IPS-15b (cell line): Measurements from ENCODE around the gene WFDC5.

Experiments used
- H3K27me3 ChIP-seq: one replicate; pipeline ENCODE4 v1.6.1; 2013; ENCODE audit warnings: low read length; ENCODE audit not compliant: control insufficient read depth, insufficient read depth
- H3K36me3 ChIP-seq: one replicate; pipeline ENCODE4 v1.6.1; 2013; ENCODE audit warnings: low read length; ENCODE audit not compliant: control insufficient read depth, insufficient read depth
- H3K4me1 ChIP-seq: one replicate; pipeline ENCODE4 v1.6.1; 2013; ENCODE audit warnings: mild to moderate bottlenecking, low read length; ENCODE audit not compliant: control insufficient read depth, insufficient read depth
- H3K4me3 ChIP-seq: one replicate; pipeline ENCODE4 v1.5.1; 2013; ENCODE audit warnings: low read depth, low read length
- H3K9ac ChIP-seq: one replicate; pipeline ENCODE4 v1.6.1; 2013; ENCODE audit warnings: low read depth, mild to moderate bottlenecking, low read length
- H3K9me3 ChIP-seq: one replicate; pipeline ENCODE4 v1.6.1; 2013; ENCODE audit warnings: mild to moderate bottlenecking, low read length; ENCODE audit not compliant: control insufficient read depth, insufficient read depth

WFDC5 gene

DNA sequence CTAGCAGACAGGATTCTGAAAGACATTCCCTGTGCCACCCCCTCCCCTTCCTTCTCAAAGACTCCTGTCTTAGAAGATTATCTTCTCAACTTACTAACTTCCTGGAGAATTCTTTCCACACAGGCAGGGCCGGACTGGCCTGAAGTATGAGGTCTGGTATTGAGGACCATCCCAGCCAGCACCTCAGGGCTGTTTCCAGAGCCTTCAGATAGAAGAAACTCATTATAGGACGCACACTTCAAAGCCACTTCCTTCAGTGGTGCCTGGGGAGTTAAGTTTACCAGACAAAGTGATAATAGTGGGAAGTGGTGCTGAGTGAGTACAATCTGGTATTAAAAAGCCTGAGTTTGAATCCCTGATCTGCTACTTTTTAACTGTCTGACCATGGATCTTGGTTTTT, 29.7 kb downstream of the WFDC5 start:
- H3K9me3 ChIP-seq = peaks cover 4% of the 10 kb centered on the region
- no peaks in the 10 kb centered on the region for H3K27me3 ChIP-seq
- peaks cover 4% of the 10 kb centered on the region for H3K36me3 ChIP-seq
- H3K9ac ChIP-seq = no peak overlapping the region
- no peak overlapping the region for H3K4me3 ChIP-seq
- H3K4me1 ChIP-seq = no peaks in the 10 kb centered on the region

DNA sequence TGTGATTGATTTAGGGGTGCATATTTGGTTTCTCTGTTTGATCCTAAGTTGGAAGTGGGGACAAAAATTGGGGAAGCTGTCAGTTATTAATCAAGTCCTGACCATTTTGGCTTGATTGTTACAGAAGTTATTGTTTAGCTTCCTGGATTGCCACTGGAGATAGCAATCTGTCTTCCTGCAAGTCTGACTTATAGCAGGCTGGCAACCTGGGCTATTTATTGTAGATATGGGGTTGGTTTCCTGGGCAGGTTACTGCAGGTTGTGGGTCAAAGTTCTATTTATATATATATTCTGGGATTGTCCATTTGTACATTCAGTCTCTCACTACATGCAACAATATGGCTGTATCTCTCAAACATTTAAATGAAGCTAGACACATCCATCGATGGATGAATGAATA, 31.8 kb downstream of the WFDC5 start:
- Histone ChIP-seq H3K4me3 (no peak overlapping the region), H3K4me1 (no peaks in the 10 kb centered on the region), H3K36me3 (peaks cover 4% of the 10 kb centered on the region), H3K9me3 (peaks cover 4% of the 10 kb centered on the region), H3K27me3 (no peaks in the 10 kb centered on the region), H3K9ac (no peak overlapping the region)

GRCh38 chr20:45082468-45082867, 32.5 kb downstream of the WFDC5 start:
- Histone ChIP-seq H3K27me3 (no peaks in the 10 kb centered on the region), H3K36me3 (peaks cover 6% of the 10 kb centered on the region)

GRCh38 chr20:45080867-45081624, 33.9 kb downstream of the WFDC5 start:
- Histone ChIP-seq H3K27me3 (no peaks in the 10 kb centered on the region), H3K9ac (no peak overlapping the region), H3K4me3 (no peak overlapping the region), H3K9me3 (peaks cover 4% of the 10 kb centered on the region), H3K4me1 (peaks cover 6% of the 10 kb centered on the region), H3K36me3 (peaks cover 6% of the 10 kb centered on the region)

More at GRCh38 chr20:45082468-45082867, 32.5 kb downstream of the WFDC5 start:
- Histone ChIP-seq H3K9ac (no peak overlapping the region), H3K9me3 (peaks cover 4% of the 10 kb centered on the region), H3K4me3 (no peak overlapping the region), H3K4me1 (no peaks in the 10 kb centered on the region)

GRCh38 chr20:45077559-45077958, 37.4 kb downstream of the WFDC5 start:
- H3K4me3 ChIP-seq = no peak overlapping the region
- H3K9me3 ChIP-seq = peaks cover 2% of the 10 kb centered on the region
- no peak overlapping the region for H3K9ac ChIP-seq
- H3K27me3 ChIP-seq = no peaks in the 10 kb centered on the region
- H3K4me1 ChIP-seq = peaks cover 6% of the 10 kb centered on the region
- H3K36me3 ChIP-seq = peaks cover 10% of the 10 kb centered on the region

DNA sequence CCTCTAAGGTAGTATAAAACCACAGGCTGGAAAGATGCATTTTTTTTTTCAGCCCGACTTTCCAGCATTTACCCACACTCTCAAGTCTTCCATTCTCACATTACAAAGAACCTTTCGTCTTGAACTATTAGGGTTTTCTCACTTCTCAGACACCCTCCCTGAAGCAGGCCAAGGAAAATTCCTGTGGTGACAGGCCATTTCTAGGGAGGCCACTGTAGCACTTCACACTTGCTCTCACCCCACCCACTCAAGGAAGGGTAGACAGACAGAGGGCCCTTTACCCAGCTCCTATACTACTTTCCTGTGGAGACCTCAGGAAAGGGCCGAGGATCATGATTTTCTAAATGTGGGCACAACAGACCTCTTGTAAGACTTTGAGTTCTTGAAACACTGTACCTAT, 41.8 kb downstream of the WFDC5 start:
- H3K9me3 ChIP-seq = no peaks in the 10 kb centered on the region
- H3K9ac ChIP-seq = no peak overlapping the region
- peaks cover 6% of the 10 kb centered on the region for H3K4me1 ChIP-seq
- H3K36me3 ChIP-seq = peaks cover 6% of the 10 kb centered on the region
- no peak overlapping the region for H3K4me3 ChIP-seq
- H3K27me3 ChIP-seq = no peaks in the 10 kb centered on the region

GRCh38 chr20:45072066-45072465, 42.9 kb downstream of the WFDC5 start:
- peaks cover 6% of the 10 kb centered on the region for H3K4me1 ChIP-seq
- no peaks in the 10 kb centered on the region for H3K9me3 ChIP-seq
- no peaks in the 10 kb centered on the region for H3K27me3 ChIP-seq
- H3K9ac ChIP-seq = no peak overlapping the region
- H3K36me3 ChIP-seq = peaks cover 4% of the 10 kb centered on the region
- H3K4me3 ChIP-seq = no peak overlapping the region

- Histone ChIP-seq H3K27me3 (no peaks in the 10 kb centered on the region), H3K4me1 (no peaks in the 10 kb centered on the region), H3K9ac (no peak overlapping the region), H3K36me3 (peaks cover 4% of the 10 kb centered on the region), H3K4me3 (no peak overlapping the region), H3K9me3 (no peaks in the 10 kb centered on the region)
Measured at GRCh38 chr20:45070932-45071632, 43.9 kb downstream of the WFDC5 start.

GRCh38 chr20:45069261-45069660, 45.7 kb downstream of the WFDC5 start:
- Histone ChIP-seq H3K4me1 (no peaks in the 10 kb centered on the region), H3K9ac (no peak overlapping the region), H3K36me3 (no peaks in the 10 kb centered on the region), H3K9me3 (no peaks in the 10 kb centered on the region), H3K4me3 (no peak overlapping the region), H3K27me3 (no peaks in the 10 kb centered on the region)

GRCh38 chr20:45067558-45067957, 47.4 kb downstream of the WFDC5 start:
- H3K9ac ChIP-seq = no peak overlapping the region
- H3K27me3 ChIP-seq = no peaks in the 10 kb centered on the region
- H3K4me3 ChIP-seq = no peak overlapping the region
- no peaks in the 10 kb centered on the region for H3K9me3 ChIP-seq
- H3K36me3 ChIP-seq = no peaks in the 10 kb centered on the region
- H3K4me1 ChIP-seq = no peaks in the 10 kb centered on the region

DNA sequence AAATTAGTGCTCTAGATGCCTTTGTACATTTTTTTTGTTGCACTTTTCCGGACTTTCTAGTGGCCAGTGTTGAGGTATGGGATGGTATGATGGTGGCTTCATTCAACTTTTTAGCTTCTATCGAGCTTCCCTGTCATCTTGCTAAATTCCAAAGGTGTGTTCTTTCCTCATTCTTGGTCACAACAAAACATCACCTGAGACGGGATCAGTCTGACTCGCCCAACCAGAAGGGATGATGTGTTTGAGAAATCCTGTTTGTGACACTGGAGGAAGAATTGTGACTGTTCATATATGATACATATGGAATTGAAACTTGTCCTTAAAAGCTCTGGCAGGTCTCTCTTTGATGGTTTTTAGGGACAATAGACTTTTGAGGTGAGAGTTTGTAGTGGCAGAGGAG, 47.9 kb downstream of the WFDC5 start:
- Histone ChIP-seq H3K9me3 (no peaks in the 10 kb centered on the region), H3K4me1 (no peaks in the 10 kb centered on the region), H3K27me3 (no peaks in the 10 kb centered on the region), H3K36me3 (no peaks in the 10 kb centered on the region), H3K4me3 (no peak overlapping the region), H3K9ac (no peak overlapping the region)

- no peaks in the 10 kb centered on the region for H3K36me3 ChIP-seq
- no peaks in the 10 kb centered on the region for H3K27me3 ChIP-seq
- H3K9ac ChIP-seq = no peak overlapping the region
- H3K4me1 ChIP-seq = no peaks in the 10 kb centered on the region
- no peak overlapping the region for H3K4me3 ChIP-seq
- H3K9me3 ChIP-seq = no peaks in the 10 kb centered on the region
Measured at GRCh38 chr20:45066372-45066771, 48.6 kb downstream of the WFDC5 start.
